SK-N-SH treated with all-trans-retinoic acid at 6 μM for 48 hours (cell line): ENCODE measurements around the gene ARHGEF40.

ENCODE experiments used
- ATAC-seq: fragments of 200-7000 bp; cut with Tn5 transposase; 3 replicates; pipeline ENCODE4 v1.9.1; 2020; ENCODE audit warnings: mild to moderate bottlenecking, moderate library complexity
- ARNTL ChIP-seq: fragments of 450-650 bp; formaldehyde crosslinking; IDR thresholded peaks from 2 replicates; pipeline ENCODE4 v1.5.0; 2020; ENCODE audit warnings: low read depth, mild to moderate bottlenecking, moderate library complexity, borderline replicate concordance
- BACH2 ChIP-seq: fragments of 250-450 bp; sonication (Bioruptor Pico); IDR thresholded peaks from 2 replicates; pipeline ENCODE4 v1.9.0; 2021; ENCODE audit warnings: mild to moderate bottlenecking, borderline replicate concordance
- CSDC2 ChIP-seq: fragments of 250-450 bp; sonication (Bioruptor Pico); IDR thresholded peaks from 2 replicates; pipeline ENCODE4 v1.5.0; 2020; ENCODE audit warnings: mild to moderate bottlenecking, moderate library complexity
- ESRRG ChIP-seq: fragments of 250-450 bp; sonication (Bioruptor Pico); IDR thresholded peaks from 2 replicates; pipeline ENCODE4 v1.6.1; 2021; ENCODE audit warnings: mild to moderate bottlenecking
- GLIS3 ChIP-seq: fragments of 250-450 bp; sonication (Bioruptor Pico); IDR thresholded peaks from 2 replicates; pipeline ENCODE4 v1.5.0; 2020; ENCODE audit warnings: mild to moderate bottlenecking, moderate library complexity
- ISL1 ChIP-seq: fragments of 250-450 bp; sonication (Bioruptor Pico); IDR thresholded peaks from 2 replicates; pipeline ENCODE4 v2.1.2; 2022; ENCODE audit warnings: mild to moderate bottlenecking, moderate library complexity
- OSR1 ChIP-seq: fragments of 250-450 bp; sonication (Bioruptor Pico); IDR thresholded peaks from 2 replicates; pipeline ENCODE4 v1.8.0; 2022; ENCODE audit warnings: moderate library complexity, mild to moderate bottlenecking, inconsistent platforms
- PPARA ChIP-seq: fragments of 250-450 bp; sonication (Bioruptor Pico); IDR thresholded peaks from 2 replicates; pipeline ENCODE4 v1.5.0; 2020; ENCODE audit warnings: mild to moderate bottlenecking, borderline replicate concordance
- RARB ChIP-seq: fragments of 250-450 bp; sonication (Bioruptor Pico); IDR thresholded peaks from 2 replicates; pipeline ENCODE4 v1.8.0; 2021; ENCODE audit warnings: mild to moderate bottlenecking, moderate library complexity
- SNAI2 ChIP-seq: fragments of 250-450 bp; sonication (Bioruptor Pico); IDR thresholded peaks from 2 replicates; pipeline ENCODE4 v1.5.0; 2020; ENCODE audit warnings: mild to moderate bottlenecking, moderate library complexity
- TCF4 ChIP-seq: fragments of 250-450 bp; sonication (Bioruptor Pico); IDR thresholded peaks from 2 replicates; pipeline ENCODE4 v1.8.0; 2021; ENCODE audit warnings: mild to moderate bottlenecking, moderate library complexity, borderline replicate concordance
- TOX ChIP-seq: fragments of 250-450 bp; sonication (Bioruptor Pico); IDR thresholded peaks from 2 replicates; pipeline ENCODE4 v1.8.0; 2021; ENCODE audit warnings: mild to moderate bottlenecking, moderate library complexity, borderline replicate concordance
- ZC3H10 ChIP-seq: fragments of 250-450 bp; sonication (Bioruptor Pico); IDR thresholded peaks from 2 replicates; pipeline ENCODE4 v1.5.1; 2021; ENCODE audit warnings: mild to moderate bottlenecking, moderate library complexity
- ZFP30 ChIP-seq: fragments of 450-650 bp; formaldehyde crosslinking; IDR thresholded peaks from 2 replicates; pipeline ENCODE4 v1.5.0; 2022; ENCODE audit warnings: mild to moderate bottlenecking, moderate library complexity
- ZNF70 ChIP-seq: fragments of 450-650 bp; formaldehyde crosslinking; IDR thresholded peaks from 2 replicates; pipeline ENCODE4 v1.5.0; 2020; ENCODE audit warnings: mild to moderate bottlenecking, moderate library complexity
- TF ChIP-seq, protein P1 (sequence below): fragments of 250-450 bp; sonication (Bioruptor Pico); IDR thresholded peaks from 2 replicates; pipeline ENCODE4 v1.5.1; 2021; ENCODE audit warnings: mild to moderate bottlenecking, moderate library complexity
- TF ChIP-seq, protein P2 (sequence below): fragments of 250-450 bp; sonication (Bioruptor Pico); IDR thresholded peaks from 2 replicates; pipeline ENCODE4 v1.5.1; 2020; ENCODE audit warnings: low read depth, mild to moderate bottlenecking, moderate library complexity
- TF ChIP-seq, protein P3 (sequence below): fragments of 250-450 bp; sonication (Bioruptor Pico); IDR thresholded peaks from 2 replicates; pipeline ENCODE4 v1.8.0; 2021; ENCODE audit warnings: low read depth, mild to moderate bottlenecking, moderate library complexity, borderline replicate concordance
- TF ChIP-seq, protein P4 (sequence below): fragments of 250-450 bp; sonication (Bioruptor Pico); IDR thresholded peaks from 2 replicates; pipeline ENCODE4 v1.8.0; 2020; ENCODE audit warnings: mild to moderate bottlenecking, moderate library complexity, borderline replicate concordance

ARHGEF40 gene

DNA sequence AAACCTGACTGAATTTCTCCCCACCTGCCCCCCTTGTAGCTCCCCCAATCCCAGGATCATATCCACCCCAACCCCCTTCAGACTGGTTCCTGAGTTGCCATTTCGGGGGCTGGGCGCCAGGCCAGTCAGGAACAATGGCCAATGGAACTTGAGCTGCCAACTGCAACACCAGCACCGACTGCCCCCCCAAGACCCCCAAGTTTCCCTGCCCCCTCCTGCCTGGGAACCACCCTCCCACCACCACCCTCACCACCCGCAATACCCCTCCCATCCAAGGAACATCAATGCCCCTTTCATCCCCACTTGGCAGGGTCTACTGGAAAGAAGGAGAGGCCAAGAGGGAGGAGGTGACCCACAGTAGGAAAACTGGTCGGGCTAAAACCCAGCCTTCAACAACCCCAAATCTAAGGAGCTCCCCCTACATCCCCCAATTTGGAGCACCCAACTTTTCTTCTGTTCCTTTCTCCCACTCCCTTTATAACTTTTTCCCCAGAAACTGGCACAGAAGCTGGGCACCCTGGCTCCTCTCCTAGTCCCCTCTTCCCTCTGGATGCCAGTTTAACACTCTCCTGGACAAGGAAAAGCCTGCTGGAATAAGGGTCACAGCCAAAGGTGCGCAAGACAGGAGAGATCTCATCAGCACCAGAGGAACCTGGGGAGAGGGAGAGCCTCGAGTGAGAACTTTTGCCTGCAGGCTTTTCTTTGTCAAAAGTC is 43.7 kb upstream of the ARHGEF40 start:
- TF ChIP-seq GLIS3 (CRISPR knock-in tag) (no peak), ZC3H10 (CRISPR knock-in tag) (no peak), TCF4 (CRISPR knock-in tag) (no peak), ESRRG (no peak), OSR1 (CRISPR knock-in tag) (no peak), RARB (no peak)
- TF ChIP-seq, protein P1, sequence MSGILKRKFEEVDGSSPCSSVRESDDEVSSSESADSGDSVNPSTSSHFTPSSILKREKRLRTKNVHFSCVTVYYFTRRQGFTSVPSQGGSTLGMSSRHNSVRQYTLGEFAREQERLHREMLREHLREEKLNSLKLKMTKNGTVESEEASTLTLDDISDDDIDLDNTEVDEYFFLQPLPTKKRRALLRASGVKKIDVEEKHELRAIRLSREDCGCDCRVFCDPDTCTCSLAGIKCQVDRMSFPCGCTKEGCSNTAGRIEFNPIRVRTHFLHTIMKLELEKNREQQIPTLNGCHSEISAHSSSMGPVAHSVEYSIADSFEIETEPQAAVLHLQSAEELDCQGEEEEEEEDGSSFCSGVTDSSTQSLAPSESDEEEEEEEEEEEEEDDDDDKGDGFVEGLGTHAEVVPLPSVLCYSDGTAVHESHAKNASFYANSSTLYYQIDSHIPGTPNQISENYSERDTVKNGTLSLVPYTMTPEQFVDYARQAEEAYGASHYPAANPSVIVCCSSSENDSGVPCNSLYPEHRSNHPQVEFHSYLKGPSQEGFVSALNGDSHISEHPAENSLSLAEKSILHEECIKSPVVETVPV (CRISPR knock-in tag): no peak
- TF ChIP-seq, protein P2, sequence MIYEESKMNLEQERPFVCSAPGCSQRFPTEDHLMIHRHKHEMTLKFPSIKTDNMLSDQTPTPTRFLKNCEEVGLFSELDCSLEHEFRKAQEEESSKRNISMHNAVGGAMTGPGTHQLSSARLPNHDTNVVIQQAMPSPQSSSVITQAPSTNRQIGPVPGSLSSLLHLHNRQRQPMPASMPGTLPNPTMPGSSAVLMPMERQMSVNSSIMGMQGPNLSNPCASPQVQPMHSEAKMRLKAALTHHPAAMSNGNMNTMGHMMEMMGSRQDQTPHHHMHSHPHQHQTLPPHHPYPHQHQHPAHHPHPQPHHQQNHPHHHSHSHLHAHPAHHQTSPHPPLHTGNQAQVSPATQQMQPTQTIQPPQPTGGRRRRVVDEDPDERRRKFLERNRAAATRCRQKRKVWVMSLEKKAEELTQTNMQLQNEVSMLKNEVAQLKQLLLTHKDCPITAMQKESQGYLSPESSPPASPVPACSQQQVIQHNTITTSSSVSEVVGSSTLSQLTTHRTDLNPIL (CRISPR knock-in tag): no peak
- TF ChIP-seq, protein P3, sequence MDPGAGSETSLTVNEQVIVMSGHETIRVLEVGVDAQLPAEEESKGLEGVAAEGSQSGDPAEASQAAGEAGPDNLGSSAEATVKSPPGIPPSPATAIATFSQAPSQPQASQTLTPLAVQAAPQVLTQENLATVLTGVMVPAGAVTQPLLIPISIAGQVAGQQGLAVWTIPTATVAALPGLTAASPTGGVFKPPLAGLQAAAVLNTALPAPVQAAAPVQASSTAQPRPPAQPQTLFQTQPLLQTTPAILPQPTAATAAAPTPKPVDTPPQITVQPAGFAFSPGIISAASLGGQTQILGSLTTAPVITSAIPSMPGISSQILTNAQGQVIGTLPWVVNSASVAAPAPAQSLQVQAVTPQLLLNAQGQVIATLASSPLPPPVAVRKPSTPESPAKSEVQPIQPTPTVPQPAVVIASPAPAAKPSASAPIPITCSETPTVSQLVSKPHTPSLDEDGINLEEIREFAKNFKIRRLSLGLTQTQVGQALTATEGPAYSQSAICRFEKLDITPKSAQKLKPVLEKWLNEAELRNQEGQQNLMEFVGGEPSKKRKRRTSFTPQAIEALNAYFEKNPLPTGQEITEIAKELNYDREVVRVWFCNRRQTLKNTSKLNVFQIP (CRISPR knock-in tag): no peak
- ATAC-seq: no peak

DNA sequence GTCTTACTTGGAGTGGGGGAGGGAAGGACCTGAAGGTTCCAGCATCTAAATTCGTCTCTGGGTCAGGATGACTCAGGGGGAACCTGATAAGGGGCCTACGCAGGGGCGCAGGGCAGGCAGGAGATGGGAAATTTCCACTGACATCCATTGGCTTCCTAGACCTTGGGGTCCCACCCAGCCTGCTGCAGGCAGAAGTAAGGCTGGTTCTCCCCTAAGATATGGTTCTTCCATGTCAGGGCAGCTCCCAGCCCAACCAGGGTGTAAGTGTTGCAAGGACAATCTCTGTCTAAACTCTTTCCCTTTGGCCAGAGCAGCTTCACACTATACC is 43.2 kb upstream of the ARHGEF40 start:
- ATAC-seq: no peak

DNA sequence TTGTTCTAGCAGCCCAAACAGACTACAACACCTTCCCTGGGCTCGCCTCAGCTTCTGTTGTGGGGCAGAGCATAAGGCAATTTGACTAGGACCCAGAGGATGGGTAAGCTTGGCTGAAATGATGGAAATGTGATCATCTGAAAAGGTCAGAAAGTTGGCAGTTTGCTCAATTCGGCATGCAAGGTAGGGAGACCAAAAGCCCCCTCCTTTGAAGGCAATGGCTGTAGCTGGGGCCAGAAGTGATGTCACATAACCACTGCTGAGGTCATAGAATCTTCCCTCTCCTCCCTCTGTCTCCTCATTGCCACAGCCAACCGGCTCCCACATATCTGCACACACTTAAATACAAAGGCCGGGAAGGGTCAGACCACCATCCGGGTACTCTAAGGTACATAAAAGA is 40.2 kb upstream of the ARHGEF40 start, which contains the start of gene TPPP2:
Gene TPPP2, plus strand, starts transcription at position 301 of the 400 bp plus-strand sequence. CDS start 365 bp downstream, outside the sequence.
- TF ChIP-seq ISL1 (CRISPR knock-in tag): no peak
- no peak for TF ChIP-seq PPARA (CRISPR knock-in tag)
- no peak for TF ChIP-seq ZNF70 (CRISPR knock-in tag)
- TF ChIP-seq BACH2: no peak
- no peak for TF ChIP-seq TOX (CRISPR knock-in tag)
- no peak for TF ChIP-seq ZFP30 (CRISPR knock-in tag)
- no peak for TF ChIP-seq GLIS3 (CRISPR knock-in tag)
- TF ChIP-seq OSR1 (CRISPR knock-in tag): no peak
- no peak for ATAC-seq

More for the DNA sequence above, 43.2 kb upstream of the ARHGEF40 start:
- TF ChIP-seq BACH2: no peak
- no peak for TF ChIP-seq ISL1 (CRISPR knock-in tag)
- no peak for TF ChIP-seq TOX (CRISPR knock-in tag)
- no peak for TF ChIP-seq CSDC2
- TF ChIP-seq ZNF70 (CRISPR knock-in tag): no peak
- TF ChIP-seq, protein P2 (CRISPR knock-in tag): no peak
- TF ChIP-seq ZFP30 (CRISPR knock-in tag): no peak
- TF ChIP-seq ARNTL (CRISPR knock-in tag): no peak
- TF ChIP-seq OSR1 (CRISPR knock-in tag): no peak
- TF ChIP-seq TCF4 (CRISPR knock-in tag): no peak

DNA sequence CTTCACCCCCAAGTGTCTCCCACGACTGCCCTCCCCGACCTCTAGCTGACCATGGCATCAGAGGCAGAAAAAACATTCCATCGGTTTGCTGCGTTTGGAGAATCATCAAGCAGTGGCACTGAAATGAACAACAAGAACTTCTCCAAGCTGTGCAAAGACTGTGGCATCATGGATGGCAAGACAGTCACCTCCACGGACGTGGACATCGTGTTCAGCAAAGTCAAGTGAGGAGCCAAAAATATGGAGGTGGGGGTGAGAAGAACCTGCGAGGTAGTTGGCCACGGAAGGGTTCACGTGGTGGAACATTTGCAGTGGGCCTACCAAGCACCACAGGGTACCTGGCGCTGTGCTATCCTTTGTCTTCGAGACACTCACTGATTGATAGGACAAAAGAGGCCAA is 39.6 kb upstream of the ARHGEF40 start:
- no peak for ATAC-seq
- TF ChIP-seq OSR1 (CRISPR knock-in tag): no peak
- no peak for TF ChIP-seq TCF4 (CRISPR knock-in tag)
- no peak for TF ChIP-seq ZNF70 (CRISPR knock-in tag)
- TF ChIP-seq, protein P3 (CRISPR knock-in tag): no peak
- TF ChIP-seq ISL1 (CRISPR knock-in tag): no peak
- TF ChIP-seq, protein P1 (CRISPR knock-in tag): no peak
- no peak for TF ChIP-seq TOX (CRISPR knock-in tag)
- no peak for TF ChIP-seq CSDC2
- TF ChIP-seq, protein P4, sequence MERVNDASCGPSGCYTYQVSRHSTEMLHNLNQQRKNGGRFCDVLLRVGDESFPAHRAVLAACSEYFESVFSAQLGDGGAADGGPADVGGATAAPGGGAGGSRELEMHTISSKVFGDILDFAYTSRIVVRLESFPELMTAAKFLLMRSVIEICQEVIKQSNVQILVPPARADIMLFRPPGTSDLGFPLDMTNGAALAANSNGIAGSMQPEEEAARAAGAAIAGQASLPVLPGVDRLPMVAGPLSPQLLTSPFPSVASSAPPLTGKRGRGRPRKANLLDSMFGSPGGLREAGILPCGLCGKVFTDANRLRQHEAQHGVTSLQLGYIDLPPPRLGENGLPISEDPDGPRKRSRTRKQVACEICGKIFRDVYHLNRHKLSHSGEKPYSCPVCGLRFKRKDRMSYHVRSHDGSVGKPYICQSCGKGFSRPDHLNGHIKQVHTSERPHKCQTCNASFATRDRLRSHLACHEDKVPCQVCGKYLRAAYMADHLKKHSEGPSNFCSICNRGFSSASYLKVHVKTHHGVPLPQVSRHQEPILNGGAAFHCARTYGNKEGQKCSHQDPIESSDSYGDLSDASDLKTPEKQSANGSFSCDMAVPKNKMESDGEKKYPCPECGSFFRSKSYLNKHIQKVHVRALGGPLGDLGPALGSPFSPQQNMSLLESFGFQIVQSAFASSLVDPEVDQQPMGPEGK (CRISPR knock-in tag): no peak
- no peak for TF ChIP-seq SNAI2
